Measurements from ENCODE around the gene MORN5. TPM values are rescaled to one million over a fixed set of nuclear protein-coding genes. Genes with fewer than 3 reads are reported as not detected.

Gene MORN5
- total RNA-seq, 8 experiments from 2014 or later: 0.54 to 43.3 (median 1.2) TPM; not detected in 3

GRCh38 chr9:122186777-122187470, 27.2 kb downstream of the MORN5 start:
- peak in 3 of 8 experiments; percentile 50 to 85 (median 65) for ATAC-seq (replicated peaks in 6 of 8)
- no peak overlapping the region for H3K4me3 ChIP-seq
- in situ Hi-C loops (cut with MboI; ENCODE audit: low pct_unique_long_range_greater_than_20kb in 2 of 9, low sequenced_read_pairs in 9 of 9, unreplicated experiment in 9 of 9): no loop called here
- H3K4me1 ChIP-seq (replicated peaks in 1 of 2): peaks cover 2 to 10% of the 10 kb centered on the region in 2 donors
- WGBS, 10 experiments: 40 to 100% (median 70%) methylated on average over 1 to 7 of the region's 8 CpGs; no CpG with 5 or more reads in 5 of the 10 experiments
- H3K27ac ChIP-seq: no peak overlapping the region

DNA sequence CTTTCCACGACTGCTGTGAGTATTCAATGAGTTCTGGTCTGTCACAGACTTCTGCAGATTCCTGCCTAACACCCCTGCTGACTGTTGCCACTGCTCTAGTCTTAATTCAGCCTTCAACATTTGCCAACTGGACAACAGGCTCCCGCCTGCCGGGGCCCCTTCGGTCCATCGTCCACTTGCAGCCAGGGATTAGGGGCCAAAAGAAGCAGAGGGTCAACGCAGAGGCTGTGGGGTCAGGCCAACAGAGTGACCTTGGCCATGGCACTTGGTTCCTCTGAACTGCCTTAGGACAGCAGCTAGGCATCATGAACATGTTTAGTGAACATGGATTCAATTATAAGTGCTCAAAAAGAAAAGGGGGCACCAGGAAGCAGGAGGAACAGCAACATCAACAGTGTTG, 28.7 kb downstream of the MORN5 start:
- 20 to 100% (median 92%) methylated on average over 1 to 5 of the region's 6 CpGs; no CpG with 5 or more reads in 3 of the 10 experiments for whole genome bisulfite sequencing, 10 experiments
- in situ Hi-C loops (cut with MboI; ENCODE audit: low pct_unique_long_range_greater_than_20kb in 2 of 9, low sequenced_read_pairs in 9 of 9, unreplicated experiment in 9 of 9): no loop called here
- no peak overlapping the region for H3K27ac ChIP-seq

DNA sequence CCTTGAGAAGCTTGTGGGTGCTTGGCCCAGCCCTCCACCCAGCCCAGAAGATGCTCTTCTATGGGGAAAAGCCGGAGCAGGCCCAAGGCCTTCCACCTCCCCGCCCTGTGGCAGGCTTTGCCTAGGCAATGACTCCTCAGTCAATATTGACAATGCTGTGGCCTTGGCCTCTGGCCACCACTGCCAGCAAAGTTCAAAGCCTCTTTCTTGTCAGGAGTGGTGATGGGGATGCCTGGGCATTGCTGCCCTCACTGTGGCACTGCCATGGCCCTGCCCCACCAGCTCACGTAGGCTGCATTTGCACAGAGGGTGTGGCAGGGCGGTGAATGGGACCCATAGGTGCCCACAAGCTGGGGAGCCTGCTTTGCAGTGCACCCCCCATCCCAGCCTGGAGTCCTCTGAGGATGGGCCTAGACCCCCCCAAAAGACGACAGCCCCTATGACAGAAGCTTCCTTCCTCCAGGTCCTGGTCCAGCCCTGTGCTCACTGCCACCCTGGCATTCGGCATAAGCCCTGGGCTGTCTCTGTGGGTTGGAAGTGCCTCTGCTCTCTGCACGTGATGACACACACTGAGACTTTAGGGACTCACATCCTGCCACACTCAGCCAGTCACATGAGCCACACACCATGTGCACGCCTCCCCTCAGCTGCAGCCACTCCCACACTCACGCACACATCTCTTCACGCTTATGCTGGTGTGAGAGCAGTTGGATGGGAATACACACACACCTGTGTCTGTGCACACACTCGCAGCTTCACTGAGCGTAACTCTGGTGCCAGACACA, 31.1 kb downstream of the MORN5 start:
- in situ Hi-C loops (cut with MboI; ENCODE audit: low pct_unique_long_range_greater_than_20kb in 2 of 9, low sequenced_read_pairs in 9 of 9, unreplicated experiment in 9 of 9): no loop called here
- WGBS, 10 experiments: 51 to 100% (median 100%) methylated on average over 1 to 4 of the region's 12 CpGs; no CpG with 5 or more reads in 3 of the 10 experiments
- peaks cover 2 to 10% of the 10 kb centered on the region in 2 donors for H3K4me1 ChIP-seq (replicated peaks in 1 of 2)
- no peak overlapping the region for H3K27ac ChIP-seq
- H3K4me3 ChIP-seq: no peak overlapping the region
- ATAC-seq (replicated peaks in 6 of 8): peak in 6 of 8 experiments; percentile 12 to 80 (median 29)

More for the DNA sequence above, 28.7 kb downstream of the MORN5 start:
- Histone ChIP-seq H3K4me1 (replicated peaks in 1 of 2) (peaks cover 2 to 10% of the 10 kb centered on the region in 2 donors), H3K4me3 (no peak overlapping the region)
- no peak for ATAC-seq (replicated peaks in 6 of 8)

DNA sequence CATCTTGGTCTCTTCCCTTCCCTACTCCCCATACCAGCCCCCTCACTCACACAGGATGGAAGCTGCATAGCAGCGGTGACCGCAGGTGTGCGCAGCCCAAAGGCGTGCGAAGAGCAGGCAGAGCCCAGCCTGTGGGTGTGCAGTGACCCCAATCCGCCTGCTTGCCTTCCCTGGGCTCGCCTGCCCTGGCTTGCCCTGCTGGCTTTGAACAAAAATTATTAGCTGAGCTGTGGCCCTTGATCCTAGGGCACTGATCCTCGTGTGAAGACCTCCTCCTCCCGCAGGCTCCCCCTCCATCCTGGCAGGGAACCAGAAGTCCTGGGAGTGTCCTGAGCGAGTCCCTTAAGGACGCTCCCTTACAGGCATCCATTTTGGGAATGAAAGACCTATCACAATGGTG, 31.9 kb downstream of the MORN5 start:
- WGBS, 10 experiments: 20 to 100% (median 87%) methylated on average over 1 to 8 of the region's 11 CpGs; no CpG with 5 or more reads in 7 of the 10 experiments
- H3K4me3 ChIP-seq: no peak overlapping the region
- H3K4me1 ChIP-seq (replicated peaks in 1 of 2): peaks cover 0 to 8% of the 10 kb centered on the region in 2 donors
- ATAC-seq (replicated peaks in 6 of 8): no peak
- H3K27ac ChIP-seq: no peak overlapping the region
- in situ Hi-C loops (cut with MboI; ENCODE audit: low pct_unique_long_range_greater_than_20kb in 2 of 9, low sequenced_read_pairs in 9 of 9, unreplicated experiment in 9 of 9): no loop called here

- ATAC-seq (replicated peaks in 6 of 8): no peak
- in situ Hi-C loops (cut with MboI; ENCODE audit: low pct_unique_long_range_greater_than_20kb in 2 of 9, low sequenced_read_pairs in 9 of 9, unreplicated experiment in 9 of 9): no loop called here
These were observed 32.7 kb downstream of the MORN5 start for GRCh38 chr9:122192261-122192875.

DNA sequence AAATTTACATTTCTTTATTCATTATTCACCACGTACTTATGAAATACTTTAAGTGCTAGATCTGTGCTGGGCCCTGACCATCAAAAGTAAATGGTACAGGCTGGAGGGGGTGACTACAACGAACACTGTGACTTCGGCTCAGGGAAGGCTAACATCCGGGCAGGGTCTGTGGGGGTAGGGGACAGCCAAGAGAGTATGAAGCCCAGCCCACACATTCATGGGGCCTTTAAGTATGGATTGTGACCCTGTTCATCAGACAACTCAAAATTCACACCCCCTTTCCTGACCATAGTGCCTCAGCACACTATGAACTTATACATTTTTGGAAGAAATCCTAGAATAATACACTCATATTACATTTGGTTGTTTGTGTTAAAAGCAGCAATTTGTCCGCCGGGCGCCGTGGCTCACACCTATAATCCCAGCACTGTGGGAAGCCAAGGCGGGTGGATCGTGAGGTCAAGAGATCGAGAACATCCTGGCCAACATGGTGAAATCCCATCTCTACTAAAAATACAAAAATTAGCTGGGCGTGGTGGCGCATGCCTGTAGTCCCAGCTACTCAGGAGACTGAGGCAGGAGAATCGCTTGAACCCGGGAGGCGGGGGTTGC, 33.3 kb downstream of the MORN5 start:
- no peak overlapping the region for H3K27ac ChIP-seq
- peak in 1 of 8 experiments; percentile 77 for ATAC-seq (replicated peaks in 6 of 8)
- H3K4me1 ChIP-seq (replicated peaks in 1 of 2): peaks cover 6 to 7% of the 10 kb centered on the region in 2 donors
- no peak overlapping the region for H3K4me3 ChIP-seq
- in situ Hi-C loops (cut with MboI; ENCODE audit: low pct_unique_long_range_greater_than_20kb in 2 of 9, low sequenced_read_pairs in 9 of 9, unreplicated experiment in 9 of 9): no loop called here
- WGBS, 10 experiments: 61 to 100% (median 88%) methylated on average over 1 to 12 of the region's 16 CpGs; no CpG with 5 or more reads in 4 of the 10 experiments

More at GRCh38 chr9:122192261-122192875, 32.7 kb downstream of the MORN5 start:
- peaks cover 2 to 3% of the 10 kb centered on the region in 2 donors for H3K4me1 ChIP-seq (replicated peaks in 1 of 2)
- WGBS, 10 experiments: 83 to 100% methylated on average over 1 of the region's 5 CpGs; no CpG with 5 or more reads in 8 of the 10 experiments
- no peak overlapping the region for H3K27ac ChIP-seq
- H3K4me3 ChIP-seq: no peak overlapping the region

- WGBS, 10 experiments: 58 to 67% (median 60%) methylated on average over 1 to 2 of the region's 6 CpGs; no CpG with 5 or more reads in 7 of the 10 experiments
These were observed 33.9 kb downstream of the MORN5 start for GRCh38 chr9:122193651-122194050.

GRCh38 chr9:122195875-122196274, 36.2 kb downstream of the MORN5 start:
- 72 to 100% (median 90%) methylated on average over 1 to 4 of the region's 4 CpGs; no CpG with 5 or more reads in 1 of the 10 experiments for WGBS, 10 experiments
- no peak overlapping the region for H3K27ac ChIP-seq
- no peak for ATAC-seq (replicated peaks in 6 of 8)
- peaks cover 6 to 7% of the 10 kb centered on the region in 2 donors for H3K4me1 ChIP-seq (replicated peaks in 1 of 2)
- H3K4me3 ChIP-seq: no peak overlapping the region
- in situ Hi-C loops (cut with MboI; ENCODE audit: low pct_unique_long_range_greater_than_20kb in 2 of 9, low sequenced_read_pairs in 9 of 9, unreplicated experiment in 9 of 9): no loop called here

More at GRCh38 chr9:122193651-122194050, 33.9 kb downstream of the MORN5 start:
- Histone ChIP-seq H3K4me3 (no peak overlapping the region), H3K27ac (no peak overlapping the region), H3K4me1 (replicated peaks in 1 of 2) (peaks cover 6 to 7% of the 10 kb centered on the region in 2 donors)
- no peak for ATAC-seq (replicated peaks in 6 of 8)
- in situ Hi-C loops (cut with MboI; ENCODE audit: low pct_unique_long_range_greater_than_20kb in 2 of 9, low sequenced_read_pairs in 9 of 9, unreplicated experiment in 9 of 9): no loop called here

GRCh38 chr9:122197426-122197825, 37.7 kb downstream of the MORN5 start:
- Histone ChIP-seq H3K27ac (no peak overlapping the region), H3K4me3 (no peak overlapping the region), H3K4me1 (replicated peaks in 1 of 2) (peaks cover 6 to 7% of the 10 kb centered on the region in 2 donors)
- in situ Hi-C loops (cut with MboI; ENCODE audit: low pct_unique_long_range_greater_than_20kb in 2 of 9, low sequenced_read_pairs in 9 of 9, unreplicated experiment in 9 of 9): no loop called here
- ATAC-seq (replicated peaks in 6 of 8): peak in 7 of 8 experiments; percentile 22 to 55 (median 38)
- WGBS, 10 experiments: 10 to 20% (median 11%) methylated on average over 1 to 3 of the region's 7 CpGs; no CpG with 5 or more reads in 7 of the 10 experiments

DNA sequence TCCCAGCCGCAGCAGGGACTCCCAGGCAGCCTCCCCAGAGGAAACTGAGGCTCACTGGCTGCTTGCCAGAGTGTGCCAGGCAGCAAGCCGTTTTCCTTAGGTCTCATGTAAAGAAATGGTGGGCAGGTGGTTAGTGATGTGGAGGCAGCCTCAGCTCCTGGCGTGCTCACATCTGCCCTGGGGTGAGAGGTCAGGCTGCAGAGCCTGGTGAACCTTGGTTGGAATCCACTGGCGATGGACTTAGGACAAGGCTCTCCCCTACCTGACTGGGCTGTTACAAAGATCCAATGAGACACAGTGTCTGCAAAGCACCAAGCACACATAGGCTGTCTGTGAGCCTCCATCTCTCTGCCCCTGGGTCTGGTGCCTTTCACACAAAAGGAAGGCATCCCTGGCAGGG, 38.2 kb downstream of the MORN5 start:
- in situ Hi-C loops (cut with MboI; ENCODE audit: low pct_unique_long_range_greater_than_20kb in 2 of 9, low sequenced_read_pairs in 9 of 9, unreplicated experiment in 9 of 9): no loop called here
- no peak for ATAC-seq (replicated peaks in 6 of 8)
- H3K4me1 ChIP-seq (replicated peaks in 1 of 2): peaks cover 6 to 7% of the 10 kb centered on the region in 2 donors
- H3K4me3 ChIP-seq: no peak overlapping the region
- no peak overlapping the region for H3K27ac ChIP-seq
- WGBS, 10 experiments: 62 to 100% (median 71%) methylated on average over 1 to 2 of the region's 4 CpGs; no CpG with 5 or more reads in 7 of the 10 experiments

- peak in 1 of 8 experiments; percentile 28 for ATAC-seq (replicated peaks in 6 of 8)
- 60 to 100% (median 94%) methylated on average over 1 to 7 of the region's 7 CpGs for WGBS, 10 experiments
- in situ Hi-C loops (cut with MboI; ENCODE audit: low pct_unique_long_range_greater_than_20kb in 2 of 9, low sequenced_read_pairs in 9 of 9, unreplicated experiment in 9 of 9): no loop called here
- Histone ChIP-seq H3K27ac (no peak overlapping the region), H3K4me3 (no peak overlapping the region), H3K4me1 (replicated peaks in 1 of 2) (peaks cover 10 to 14% of the 10 kb centered on the region in 2 donors)
These were observed 41.4 kb downstream of the MORN5 start for GRCh38 chr9:122200960-122201595.

- H3K27ac ChIP-seq: no peak overlapping the region
- in situ Hi-C loops (cut with MboI; ENCODE audit: low pct_unique_long_range_greater_than_20kb in 2 of 9, low sequenced_read_pairs in 9 of 9, unreplicated experiment in 9 of 9): no loop called here
- H3K4me3 ChIP-seq: no peak overlapping the region
- peak in 1 of 8 experiments; percentile 61 for ATAC-seq (replicated peaks in 6 of 8)
- 83% methylated on average over 1 of the region's 1 CpG; no CpG with 5 or more reads in 9 of the 10 experiments for WGBS, 10 experiments
- H3K4me1 ChIP-seq (replicated peaks in 1 of 2): peaks cover 10 to 14% of the 10 kb centered on the region in 2 donors
These were observed 41.9 kb downstream of the MORN5 start for GRCh38 chr9:122201641-122202040.

Measured in motor neuron (in vitro differentiated cells).